Astrocyte (in vitro differentiated cells and primary cell): ENCODE data around the gene HLA-DQA1.

Experiments
- CTCF ChIP-seq: IDR thresholded peaks from 2 replicates; pipeline ENCODE4 v1.5.1; 2011; ENCODE audit warnings: low read depth, mild to moderate bottlenecking, inconsistent platforms, low read length, moderate library complexity; ENCODE audit not compliant: insufficient read depth
- EZH2 ChIP-seq: IDR thresholded peaks from 2 replicates; pipeline ENCODE4 v1.6.1; 2012; ENCODE audit warnings: mild to moderate bottlenecking, low read length, inconsistent platforms; ENCODE audit not compliant: insufficient read depth

GRCh38 chr6:32643904-32644303, 6.7 kb downstream of the HLA-DQA1 start:
- TF ChIP-seq CTCF (no peak), EZH2 (no peak)
